Measurements from ENCODE around the gene ZNF280A. TPM values are rescaled to one million over a fixed set of nuclear protein-coding genes. Genes with fewer than 3 reads are reported as not detected.

ZNF280A gene
- total and polyA plus RNA-seq, 2 experiments from 2014 or later = not detected

- no peak for TF ChIP-seq POLR2AphosphoS5 (IDR thresholded peaks at IDR 0.05; ENCODE audit: low read depth)
- no peak for TF ChIP-seq EZH2phosphoT487 (IDR thresholded peaks at IDR 0.05; ENCODE audit: unreplicated experiment)
- no peaks in the 10 kb centered on the region for H3K79me2 ChIP-seq (replicated peaks; ENCODE audit: insufficient read depth)
- Mint-ChIP-seq H3K36me3 (ENCODE audit: low read depth) (no peaks in the 10 kb centered on the region; the same call in 2 of the 3 replicates), H3K4me3 (no peak overlapping the region), H3K27me3 (ENCODE audit: insufficient read depth, low read depth, poor library complexity) (peaks cover 79% of the 10 kb centered on the region), H3K27ac (no peak overlapping the region), H3K4me1 (no peaks in the 10 kb centered on the region), H3K9me3 (peaks cover 13% of the 10 kb centered on the region)
- H3K27me3 ChIP-seq (ENCODE audit: insufficient read depth) = peaks cover 91% of the 10 kb centered on the region
- no peak overlapping the region for H3K27ac ChIP-seq (ENCODE audit: low read depth)
- H3K4me1 ChIP-seq (ENCODE audit: insufficient read depth) = no peaks in the 10 kb centered on the region
- no peaks in the 10 kb centered on the region for H3K36me3 ChIP-seq (ENCODE audit: insufficient read depth)
- H3F3A ChIP-seq (replicated peaks; ENCODE audit: low read depth) = no peaks in the 10 kb centered on the region
- no peak overlapping the region for H2AFZ ChIP-seq
- DNase-seq (ENCODE audit: low spot score) (no peak), ATAC-seq (no peak)
- H3K4me2 ChIP-seq = no peak overlapping the region
- H4K20me1 ChIP-seq (replicated peaks; ENCODE audit: insufficient read depth) = no peaks in the 10 kb centered on the region; the same call in 1 of the 2 replicates
- no peaks in the 10 kb centered on the region for H3K9me2 ChIP-seq (ENCODE audit: insufficient read depth)
- no peak overlapping the region for H3K4me3 ChIP-seq
Measured at GRCh38 chr22:22553141-22553540, 33.1 kb upstream of the ZNF280A start.

- no peaks in the 10 kb centered on the region for H3K79me2 ChIP-seq (replicated peaks; ENCODE audit: insufficient read depth)
- no peaks in the 10 kb centered on the region for H3K4me1 ChIP-seq (ENCODE audit: insufficient read depth)
- TF ChIP-seq CTCF (conservative IDR thresholded peaks at IDR 0.05; ENCODE audit: low read depth in 2 of 2) (peak; percentile 47 to 63; a peak in 3 of 4 replicates), ETS1 (IDR thresholded peaks at IDR 0.05) (no peak)
- no peak overlapping the region for H3K4me3 ChIP-seq
- H3F3A ChIP-seq (replicated peaks; ENCODE audit: low read depth) = no peaks in the 10 kb centered on the region
- H3K4me1 Mint-ChIP-seq = no peaks in the 10 kb centered on the region
- no peak overlapping the region for H3K27ac Mint-ChIP-seq
- no peak overlapping the region for H3K4me2 ChIP-seq
- no peaks in the 10 kb centered on the region; the same call in 2 of the 3 replicates for H3K36me3 Mint-ChIP-seq (ENCODE audit: low read depth)
- no peaks in the 10 kb centered on the region; the same call in 1 of the 2 replicates for H4K20me1 ChIP-seq (replicated peaks; ENCODE audit: insufficient read depth)
- no peak overlapping the region for H2AFZ ChIP-seq
- peak; percentile 69 for DNase-seq (ENCODE audit: low spot score)
- H3K36me3 ChIP-seq (ENCODE audit: insufficient read depth) = no peaks in the 10 kb centered on the region
- H3K27ac ChIP-seq (ENCODE audit: low read depth) = no peak overlapping the region
- no peaks in the 10 kb centered on the region for H3K9me2 ChIP-seq (ENCODE audit: insufficient read depth)
- peak; percentile 97 for ATAC-seq
- peaks cover 96% of the 10 kb centered on the region for H3K27me3 ChIP-seq (ENCODE audit: insufficient read depth)
- H3K9me3 Mint-ChIP-seq = peaks cover 13% of the 10 kb centered on the region
- no peak overlapping the region for H3K4me3 Mint-ChIP-seq
- H3K27me3 Mint-ChIP-seq (ENCODE audit: insufficient read depth, low read depth, poor library complexity) = peaks cover 85% of the 10 kb centered on the region
Measured at GRCh38 chr22:22552630-22553029, 32.6 kb upstream of the ZNF280A start.

GRCh38 chr22:22550789-22551434, 30.8 kb upstream of the ZNF280A start:
- Mint-ChIP-seq H3K4me1 (no peaks in the 10 kb centered on the region), H3K9me3 (peaks cover 2% of the 10 kb centered on the region; the same call in 2 of the 3 replicates), H3K4me3 (no peak overlapping the region), H3K27ac (no peak overlapping the region), H3K36me3 (ENCODE audit: low read depth) (no peaks in the 10 kb centered on the region), H3K27me3 (ENCODE audit: insufficient read depth, low read depth, poor library complexity) (peaks cover 84% of the 10 kb centered on the region)
- ATAC-seq (no peak), DNase-seq (ENCODE audit: low spot score) (no peak)
- H4K20me1 ChIP-seq (replicated peaks; ENCODE audit: insufficient read depth) = no peaks in the 10 kb centered on the region; the same call in 1 of the 2 replicates
- no peaks in the 10 kb centered on the region for H3K79me2 ChIP-seq (replicated peaks; ENCODE audit: insufficient read depth)
- H2AFZ ChIP-seq = no peak overlapping the region
- no peaks in the 10 kb centered on the region for H3F3A ChIP-seq (replicated peaks; ENCODE audit: low read depth)
- peaks cover 99% of the 10 kb centered on the region for H3K27me3 ChIP-seq (ENCODE audit: insufficient read depth)
- no peaks in the 10 kb centered on the region for H3K9me2 ChIP-seq (ENCODE audit: insufficient read depth)
- no peak overlapping the region for H3K4me2 ChIP-seq
- no peaks in the 10 kb centered on the region for H3K36me3 ChIP-seq (ENCODE audit: insufficient read depth)
- no peaks in the 10 kb centered on the region for H3K4me1 ChIP-seq (ENCODE audit: insufficient read depth)
- H3K27ac ChIP-seq (ENCODE audit: low read depth) = no peak overlapping the region
- H3K4me3 ChIP-seq = no peak overlapping the region
- no peak for TF ChIP-seq ETS1 (IDR thresholded peaks at IDR 0.05)
- TF ChIP-seq CREB1 (CRISPR knock-in tag; IDR thresholded peaks at IDR 0.05; ENCODE audit: low read depth) = no peak
- no peak for TF ChIP-seq EZH2phosphoT487 (IDR thresholded peaks at IDR 0.05; ENCODE audit: unreplicated experiment)
- TF ChIP-seq NANOG (IDR thresholded peaks at IDR 0.05; ENCODE audit: borderline replicate concordance) = no peak

Measured in GM23338 (cell line).